Retinal pigment epithelial cell (primary cell): Measurements from ENCODE around the gene ESF1.

Experiments used
- DNase-seq: peaks from one replicate; pipeline ENCODE4 v3.0.0-alpha.2; 2010; ENCODE audit warnings: low read depth
- H3K4me3 ChIP-seq: 2 replicates; pipeline ENCODE4 v1.5.1; 2011; ENCODE audit warnings: mild to moderate bottlenecking, low read length, control low read depth, moderate library complexity
- TF ChIP-seq, protein P1 (sequence below): conservative IDR thresholded peaks from 2 replicates; pipeline ENCODE4 v1.5.1; 2011; ENCODE audit warnings: low read depth, low read length, control low read depth, inconsistent platforms

Gene ESF1, protein sequence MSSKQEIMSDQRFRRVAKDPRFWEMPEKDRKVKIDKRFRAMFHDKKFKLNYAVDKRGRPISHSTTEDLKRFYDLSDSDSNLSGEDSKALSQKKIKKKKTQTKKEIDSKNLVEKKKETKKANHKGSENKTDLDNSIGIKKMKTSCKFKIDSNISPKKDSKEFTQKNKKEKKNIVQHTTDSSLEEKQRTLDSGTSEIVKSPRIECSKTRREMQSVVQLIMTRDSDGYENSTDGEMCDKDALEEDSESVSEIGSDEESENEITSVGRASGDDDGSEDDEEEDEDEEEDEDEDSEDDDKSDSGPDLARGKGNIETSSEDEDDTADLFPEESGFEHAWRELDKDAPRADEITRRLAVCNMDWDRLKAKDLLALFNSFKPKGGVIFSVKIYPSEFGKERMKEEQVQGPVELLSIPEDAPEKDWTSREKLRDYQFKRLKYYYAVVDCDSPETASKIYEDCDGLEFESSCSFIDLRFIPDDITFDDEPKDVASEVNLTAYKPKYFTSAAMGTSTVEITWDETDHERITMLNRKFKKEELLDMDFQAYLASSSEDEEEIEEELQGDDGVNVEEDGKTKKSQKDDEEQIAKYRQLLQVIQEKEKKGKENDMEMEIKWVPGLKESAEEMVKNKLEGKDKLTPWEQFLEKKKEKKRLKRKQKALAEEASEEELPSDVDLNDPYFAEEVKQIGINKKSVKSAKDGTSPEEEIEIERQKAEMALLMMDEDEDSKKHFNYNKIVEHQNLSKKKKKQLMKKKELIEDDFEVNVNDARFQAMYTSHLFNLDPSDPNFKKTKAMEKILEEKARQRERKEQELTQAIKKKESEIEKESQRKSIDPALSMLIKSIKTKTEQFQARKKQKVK

DNA sequence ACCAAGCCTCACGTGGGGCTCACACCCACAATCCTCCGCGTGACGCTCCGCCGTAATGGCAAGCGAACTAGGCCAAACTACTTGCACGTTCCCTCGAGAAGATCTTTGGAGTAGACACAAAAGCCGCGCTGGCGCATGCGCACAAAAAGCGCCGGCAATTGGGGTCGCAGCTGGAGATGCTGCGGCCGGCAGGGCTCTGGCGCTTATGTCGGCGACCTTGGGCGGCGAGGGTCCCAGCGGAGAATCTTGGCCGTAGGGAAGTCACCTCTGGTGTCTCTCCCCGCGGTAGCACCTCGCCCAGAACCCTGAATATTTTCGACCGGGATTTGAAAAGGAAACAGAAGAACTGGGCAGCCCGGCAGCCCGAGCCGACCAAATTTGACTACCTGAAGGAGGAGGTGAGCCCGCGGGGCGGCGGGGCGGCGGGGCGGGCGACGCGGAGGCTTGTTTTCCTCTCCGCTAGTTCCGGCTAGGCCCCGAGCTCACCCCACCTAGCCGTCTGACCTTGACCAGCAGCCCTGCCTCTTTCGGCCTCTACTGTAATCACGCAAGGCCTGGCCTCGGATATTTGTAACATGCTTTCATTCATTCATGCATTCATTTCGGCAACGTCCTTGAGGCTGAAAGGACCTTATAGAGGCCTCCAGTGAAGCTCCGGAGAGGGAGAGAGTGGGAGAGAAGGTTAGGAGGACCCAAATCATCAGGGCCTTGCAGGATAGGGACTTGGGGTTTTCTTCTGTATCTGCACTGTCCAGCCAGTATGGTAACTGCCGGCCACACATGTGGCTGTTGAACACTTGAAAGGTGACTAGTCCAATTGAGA, at the start of gene ESF1, which contains the start of gene NDUFAF5:
Gene ESF1, minus strand, starts transcription at position 27 of the 823 bp plus-strand sequence. CDS start 1,779 bp downstream, outside the sequence.
Gene NDUFAF5, plus strand, starts transcription at position 136 of the 823 bp plus-strand sequence. Its CDS starts 41 bp downstream, at position 177.
- H3K4me3 ChIP-seq, result peak within 1 kb of the TSS; percentile 97
- TF ChIP-seq, protein P1, sequence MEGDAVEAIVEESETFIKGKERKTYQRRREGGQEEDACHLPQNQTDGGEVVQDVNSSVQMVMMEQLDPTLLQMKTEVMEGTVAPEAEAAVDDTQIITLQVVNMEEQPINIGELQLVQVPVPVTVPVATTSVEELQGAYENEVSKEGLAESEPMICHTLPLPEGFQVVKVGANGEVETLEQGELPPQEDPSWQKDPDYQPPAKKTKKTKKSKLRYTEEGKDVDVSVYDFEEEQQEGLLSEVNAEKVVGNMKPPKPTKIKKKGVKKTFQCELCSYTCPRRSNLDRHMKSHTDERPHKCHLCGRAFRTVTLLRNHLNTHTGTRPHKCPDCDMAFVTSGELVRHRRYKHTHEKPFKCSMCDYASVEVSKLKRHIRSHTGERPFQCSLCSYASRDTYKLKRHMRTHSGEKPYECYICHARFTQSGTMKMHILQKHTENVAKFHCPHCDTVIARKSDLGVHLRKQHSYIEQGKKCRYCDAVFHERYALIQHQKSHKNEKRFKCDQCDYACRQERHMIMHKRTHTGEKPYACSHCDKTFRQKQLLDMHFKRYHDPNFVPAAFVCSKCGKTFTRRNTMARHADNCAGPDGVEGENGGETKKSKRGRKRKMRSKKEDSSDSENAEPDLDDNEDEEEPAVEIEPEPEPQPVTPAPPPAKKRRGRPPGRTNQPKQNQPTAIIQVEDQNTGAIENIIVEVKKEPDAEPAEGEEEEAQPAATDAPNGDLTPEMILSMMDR, result no peak
- DNase-seq, result peak; percentile 90

DNA sequence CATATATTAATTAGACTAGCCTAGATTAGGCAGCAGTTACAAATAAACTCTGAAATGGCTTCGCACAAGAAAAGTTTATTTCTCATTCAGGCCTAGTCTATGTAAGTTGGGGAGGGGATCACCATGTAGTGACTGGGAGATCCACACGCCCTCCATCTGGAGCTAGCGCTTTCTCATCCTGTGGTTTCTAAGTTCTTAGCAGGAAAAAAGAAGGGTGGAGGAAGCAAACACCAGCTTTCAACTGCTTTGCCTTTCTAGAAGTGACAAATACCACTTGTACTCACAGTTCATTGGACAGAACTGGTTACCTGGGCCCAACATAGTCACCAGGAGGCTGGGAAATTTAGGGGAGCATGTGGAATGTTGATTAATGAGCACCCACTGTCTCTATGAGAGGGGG, 46.8 kb upstream of the ESF1 start:
- TF ChIP-seq, protein P1, result no peak
- H3K4me3 ChIP-seq, result no peak overlapping the region
- DNase-seq, result no peak

DNA sequence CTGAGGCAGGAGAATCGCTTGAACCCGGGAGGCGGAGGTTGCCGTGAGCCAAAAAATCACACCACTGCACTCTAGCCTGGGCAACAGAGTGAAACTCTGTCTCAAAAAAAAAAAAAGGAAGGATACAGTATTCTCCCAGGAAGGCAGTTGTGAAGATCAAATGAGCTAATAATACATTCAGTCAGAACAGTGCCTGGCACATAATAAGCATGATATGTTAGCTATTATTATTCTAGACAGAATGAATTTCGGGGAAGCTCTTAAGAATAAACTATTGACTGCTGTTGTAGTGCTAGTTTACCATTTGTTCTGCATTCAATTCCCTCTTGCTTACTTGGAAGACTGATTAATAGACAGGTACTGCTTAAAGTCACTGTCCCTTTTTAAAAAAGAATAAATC, 40.7 kb upstream of the ESF1 start:
- TF ChIP-seq, protein P1, result no peak
- H3K4me3 ChIP-seq, result no peak overlapping the region

GRCh38 chr20:13824459-13824858, 39.7 kb upstream of the ESF1 start:
- no peak overlapping the region for H3K4me3 ChIP-seq
- TF ChIP-seq, protein P1, result no peak
- no peak for DNase-seq

More for the DNA sequence above, 40.7 kb upstream of the ESF1 start:
- no peak for DNase-seq

GRCh38 chr20:13822459-13822858, 37.7 kb upstream of the ESF1 start:
- H3K4me3 ChIP-seq, result no peak overlapping the region
- DNase-seq, result no peak
- TF ChIP-seq, protein P1, result no peak

GRCh38 chr20:13821876-13822275, 37.2 kb upstream of the ESF1 start:
- DNase-seq, result no peak
- TF ChIP-seq, protein P1, result no peak
- H3K4me3 ChIP-seq, result no peak overlapping the region
